SK-N-SH (cell line): ENCODE data around the gene PIGX. TPM values are rescaled to one million over a fixed set of nuclear protein-coding genes. Genes with fewer than 3 reads are reported as not detected.

ENCODE experiments used
- CTCF ChIA-PET: fragments of 300-600, 350-600 bp; formaldehyde crosslinking; extraction: SDS; loops from one replicate; lab custom pipeline; 2021; lab: Yijun Ruan, JAX
- POLR2A ChIA-PET: fragments of 350-600 bp; sonication (Branson Sonifier 250); formaldehyde crosslinking; extraction: SDS; loops from one replicate; lab custom pipeline; 2020; ENCODE audit warnings: antibody characterized with exemption, inconsistent platforms; lab: Yijun Ruan, JAX
- DNase-seq: peaks from one replicate; pipeline ENCODE4 v3.0.0; 2012
- H2AFZ ChIP-seq: fragments of 200-600 bp; sonication (generic); 2 replicates; pipeline ENCODE4 v1.8.1; 2016; ENCODE audit warnings: antibody characterized with exemption, mild to moderate bottlenecking, low read depth
- H3F3A ChIP-seq: fragments of 200-600 bp; sonication (generic); replicated peaks from 2 replicates; pipeline ENCODE3; 2016; ENCODE audit warnings: antibody characterized with exemption, mild to moderate bottlenecking; ENCODE audit not compliant: insufficient read depth
- H3K27ac ChIP-seq, 2 experiments: fragments of 200-500 bp in 1 of 2; fragments of 200-600 bp in 1 of 2; sonication (Bioruptor generic) in 1 of 2; sonication (generic), shearing (Covaris generic) in 1 of 2; 2 replicates each; pipeline versions ENCODE4 v1.5.1 to v1.6.1; 2014 to 2016; ENCODE audit warnings: low read depth in 2 of 2, inconsistent platforms in 1 of 2, low read length in 1 of 2, mild to moderate bottlenecking in 1 of 2, mixed read lengths in 1 of 2
- H3K27me3 ChIP-seq: fragments of 200-600 bp; sonication (generic), shearing (Covaris generic); 2 replicates; pipeline ENCODE4 v1.6.1; 2016; ENCODE audit warnings: mixed run types; ENCODE audit not compliant: insufficient read depth
- H3K36me3 ChIP-seq, 2 experiments: fragments of 200-500 bp in 1 of 2; fragments of 200-600 bp in 1 of 2; sonication (Bioruptor generic) in 1 of 2; sonication (generic) in 1 of 2; replicated peaks in 1 of 2; 2 replicates each; pipeline versions ENCODE3 to v1.5.1; 2014 to 2016; ENCODE audit warnings: low read length in 1 of 2, mild to moderate bottlenecking in 1 of 2; ENCODE audit not compliant: insufficient read depth in 2 of 2, control insufficient read depth in 1 of 2
- H3K4me1 ChIP-seq, 2 experiments: fragments of 200-500 bp in 1 of 2; fragments of 200-600 bp in 1 of 2; sonication (Bioruptor generic) in 1 of 2; sonication (generic), shearing (Covaris generic) in 1 of 2; 2 replicates each; pipeline versions ENCODE4 v1.5.1 to v1.6.1; 2014 to 2016; ENCODE audit warnings: low read depth in 1 of 2, low read length in 1 of 2, mixed run types in 1 of 2; ENCODE audit not compliant: insufficient read depth in 2 of 2, control insufficient read depth in 1 of 2
- H3K4me2 ChIP-seq: fragments of 200-600 bp; sonication (generic), shearing (Covaris generic); 2 replicates; pipeline ENCODE4 v1.6.1; 2017; ENCODE audit warnings: mixed run types
- H3K4me3 ChIP-seq, 2 experiments: fragments of 200-500 bp in 1 of 2; fragments of 200-600 bp in 1 of 2; sonication (Bioruptor generic) in 1 of 2; sonication (generic), shearing (Covaris generic) in 1 of 2; 2 replicates each; pipeline versions ENCODE4 v1.5.1 to v1.8.1; 2014 to 2016; ENCODE audit warnings: low read depth in 2 of 2, inconsistent platforms in 1 of 2, low read length in 1 of 2, mild to moderate bottlenecking in 1 of 2, mixed read lengths in 1 of 2, moderate library complexity in 1 of 2
- H3K79me2 ChIP-seq: fragments of 200-600 bp; sonication (generic); 2 replicates; pipeline ENCODE4 v1.8.1; 2017; ENCODE audit warnings: mild to moderate bottlenecking; ENCODE audit not compliant: insufficient read depth
- H3K9ac ChIP-seq: fragments of 200-600 bp; sonication (generic); 2 replicates; pipeline ENCODE4 v1.6.1; 2017; ENCODE audit warnings: mixed run types
- H3K9me2 ChIP-seq: fragments of 200-600 bp; sonication (generic); 2 replicates; pipeline ENCODE4 v1.6.1; 2017; ENCODE audit warnings: mixed run types
- H3K9me3 ChIP-seq: fragments of 200-600 bp; sonication (generic); 2 replicates; pipeline ENCODE4 v1.6.1; 2017; ENCODE audit warnings: mixed run types, mild to moderate bottlenecking, moderate library complexity
- H4K20me1 ChIP-seq: fragments of 200-600 bp; sonication (generic); 2 replicates; pipeline ENCODE4 v1.6.1; 2017; ENCODE audit warnings: mild to moderate bottlenecking, mixed run types; ENCODE audit not compliant: insufficient read depth
- EZH2phosphoT487 ChIP-seq: fragments of 200-600 bp; sonication (generic); IDR thresholded peaks from 2 replicates; pipeline ENCODE4 v1.6.1; 2017; ENCODE audit warnings: low read depth, mixed run types, mild to moderate bottlenecking, antibody characterized with exemption, moderate library complexity, borderline replicate concordance
- FOSL2 ChIP-seq: IDR thresholded peaks from 2 replicates; pipeline ENCODE4 v1.4.0; 2012; ENCODE audit warnings: low read depth, mild to moderate bottlenecking, moderate library complexity, borderline replicate concordance
- FOXJ3 ChIP-seq: sonication (generic); formaldehyde crosslinking; IDR thresholded peaks from 2 replicates; pipeline ENCODE4 v1.5.1; 2020; ENCODE audit warnings: mild to moderate bottlenecking, missing genetic modification reagents
- FOXM1 ChIP-seq: IDR thresholded peaks from 2 replicates; pipeline ENCODE4 v1.4.0; 2012; ENCODE audit warnings: low read depth, mild to moderate bottlenecking
- GATA2 ChIP-seq: sonication (generic); formaldehyde crosslinking; IDR thresholded peaks from 2 replicates; pipeline ENCODE4 v1.5.0; 2020; ENCODE audit warnings: mild to moderate bottlenecking, missing genetic modification reagents
- MAX ChIP-seq: IDR thresholded peaks from 2 replicates; pipeline ENCODE4 v1.4.0; 2012; ENCODE audit warnings: low read depth
- NFIC ChIP-seq: IDR thresholded peaks from 2 replicates; pipeline ENCODE4 v1.4.0; 2012; ENCODE audit warnings: borderline replicate concordance
- RAD21 ChIP-seq: IDR thresholded peaks from 2 replicates; pipeline ENCODE4 v1.6.1; 2012; ENCODE audit warnings: mild to moderate bottlenecking, low read length
- RCOR1 ChIP-seq: fragments of 150-350 bp; IDR thresholded peaks from 2 replicates; pipeline ENCODE4 v1.6.1; 2017; ENCODE audit warnings: antibody characterized with exemption, low read length
- RXRA ChIP-seq: IDR thresholded peaks from 2 replicates; pipeline ENCODE4 v1.4.0; 2012; ENCODE audit warnings: low read depth, mild to moderate bottlenecking, borderline replicate concordance
- SIN3A ChIP-seq: IDR thresholded peaks from 2 replicates; pipeline ENCODE4 v1.6.1; 2012; ENCODE audit warnings: low read depth, mild to moderate bottlenecking, low read length, moderate library complexity, borderline replicate concordance
- TAF1 ChIP-seq: IDR thresholded peaks from 2 replicates; pipeline ENCODE4 v1.6.1; 2012; ENCODE audit warnings: low read depth, mild to moderate bottlenecking, low read length, moderate library complexity, borderline replicate concordance
- YY1 ChIP-seq: IDR thresholded peaks from 2 replicates; pipeline ENCODE4 v1.4.0; 2012; ENCODE audit warnings: low read depth, mild to moderate bottlenecking
- WGBS: methylation state at CpG from one replicate; pipeline ENCODE4 v1.1.6; 2017; ENCODE audit warnings: low lambda C conversion rate; 5-methylcytosine and 5-hydroxymethylcytosine counted together
- polyA plus RNA-seq, 3 experiments: library from polyadenylated mRNA; depleted of rRNA; stranded (reverse); fragments of >200 nt; gene quantifications; 2 replicates each; pipeline ENCODE4 v1.2.3, GENCODE V29; 2012
- TF ChIP-seq, protein P1 (sequence below): fragments of 150-350 bp; IDR thresholded peaks from 2 replicates; pipeline ENCODE4 v1.6.1; 2017; ENCODE audit warnings: antibody characterized with exemption, low read length, low read depth, borderline replicate concordance
- TF ChIP-seq, protein P2 (sequence below): IDR thresholded peaks from 2 replicates; pipeline ENCODE4; 2012

Gene PIGX
- polyA plus RNA-seq, 1 of the 3 experiments (the other 2 are of a cell fraction): 15.5 TPM

GRCh38 chr3:196699749-196700148, 12.4 kb upstream of the PIGX start (continued):
- TF ChIP-seq, protein P1, sequence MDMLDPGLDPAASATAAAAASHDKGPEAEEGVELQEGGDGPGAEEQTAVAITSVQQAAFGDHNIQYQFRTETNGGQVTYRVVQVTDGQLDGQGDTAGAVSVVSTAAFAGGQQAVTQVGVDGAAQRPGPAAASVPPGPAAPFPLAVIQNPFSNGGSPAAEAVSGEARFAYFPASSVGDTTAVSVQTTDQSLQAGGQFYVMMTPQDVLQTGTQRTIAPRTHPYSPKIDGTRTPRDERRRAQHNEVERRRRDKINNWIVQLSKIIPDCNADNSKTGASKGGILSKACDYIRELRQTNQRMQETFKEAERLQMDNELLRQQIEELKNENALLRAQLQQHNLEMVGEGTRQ: no peak
- TF ChIP-seq FOXJ3 (CRISPR knock-in tag) (no peak), FOXM1 (no peak)

DNA sequence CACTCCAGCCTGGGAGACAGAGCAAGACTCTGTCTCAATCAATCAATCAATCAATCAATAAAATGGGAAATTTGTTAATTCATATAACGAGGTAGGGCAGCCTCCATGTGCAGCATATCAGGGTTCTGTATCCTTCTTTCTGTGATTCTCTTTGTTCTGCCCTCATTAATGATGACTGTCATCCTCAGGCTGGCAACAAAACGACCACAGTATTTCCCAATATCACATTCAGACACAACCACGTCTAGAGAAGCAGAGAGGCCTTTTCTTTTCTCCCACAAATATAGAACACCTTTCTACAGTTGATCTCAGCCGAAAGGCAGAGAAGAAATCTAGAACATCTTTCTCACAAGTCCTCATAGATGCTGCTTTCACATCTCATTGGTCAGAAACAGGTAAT, 11.4 kb upstream of the PIGX start:
- no peak overlapping the region for H3K4me2 ChIP-seq
- DNase-seq: no peak
- H3K27ac ChIP-seq: no peak overlapping the region
- no peaks in the 10 kb centered on the region for H3K79me2 ChIP-seq
- H3K9me3 ChIP-seq: no peaks in the 10 kb centered on the region
- H3K9ac ChIP-seq: no peak overlapping the region
- H3F3A ChIP-seq: no peaks in the 10 kb centered on the region
- no peaks in the 10 kb centered on the region for H3K27me3 ChIP-seq
- no peak overlapping the region for H2AFZ ChIP-seq
- no peak for TF ChIP-seq FOSL2
- TF ChIP-seq FOXJ3 (CRISPR knock-in tag): no peak
- no peak for TF ChIP-seq EZH2phosphoT487
- TF ChIP-seq MAX: no peak
- TF ChIP-seq, protein P1: no peak
- no peak for TF ChIP-seq GATA2
- TF ChIP-seq RAD21: no peak
- TF ChIP-seq RXRA: no peak
- no peak for TF ChIP-seq RCOR1
- no peak for TF ChIP-seq YY1
- no peak for TF ChIP-seq FOXM1
- TF ChIP-seq, protein P2, sequence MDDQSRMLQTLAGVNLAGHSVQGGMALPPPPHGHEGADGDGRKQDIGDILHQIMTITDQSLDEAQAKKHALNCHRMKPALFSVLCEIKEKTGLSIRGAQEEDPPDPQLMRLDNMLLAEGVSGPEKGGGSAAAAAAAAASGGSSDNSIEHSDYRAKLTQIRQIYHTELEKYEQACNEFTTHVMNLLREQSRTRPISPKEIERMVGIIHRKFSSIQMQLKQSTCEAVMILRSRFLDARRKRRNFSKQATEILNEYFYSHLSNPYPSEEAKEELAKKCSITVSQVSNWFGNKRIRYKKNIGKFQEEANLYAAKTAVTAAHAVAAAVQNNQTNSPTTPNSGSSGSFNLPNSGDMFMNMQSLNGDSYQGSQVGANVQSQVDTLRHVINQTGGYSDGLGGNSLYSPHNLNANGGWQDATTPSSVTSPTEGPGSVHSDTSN: no peak
- TF ChIP-seq SIN3A: no peak
- no peak for TF ChIP-seq TAF1
- TF ChIP-seq NFIC: no peak
- TF ChIP-seq, all 33 proteins: peak for 0
- POLR2A ChIA-PET: no interaction called here
- CTCF ChIA-PET: no interaction called here
- 68% methylated on average over 4 of the region's 4 CpGs for WGBS
- Histone ChIP-seq H3K36me3 (no peaks in the 10 kb centered on the region), H4K20me1 (no peaks in the 10 kb centered on the region), H3K9me2 (no peaks in the 10 kb centered on the region), H3K4me1 (no peaks in the 10 kb centered on the region), H3K4me3 (no peak overlapping the region)
